Activated T-cell treated with anti-CD3 and anti-CD28 coated beads, Interleukin-2, amount 50 U/mL, for 48 hours (primary cell): ENCODE results near the gene EFR3B.

Source experiments
- DNase-seq, 2 experiments: peaks; one replicate each; pipeline ENCODE4 v3.0.0-alpha.2; 2020

The EFR3B gene

DNA sequence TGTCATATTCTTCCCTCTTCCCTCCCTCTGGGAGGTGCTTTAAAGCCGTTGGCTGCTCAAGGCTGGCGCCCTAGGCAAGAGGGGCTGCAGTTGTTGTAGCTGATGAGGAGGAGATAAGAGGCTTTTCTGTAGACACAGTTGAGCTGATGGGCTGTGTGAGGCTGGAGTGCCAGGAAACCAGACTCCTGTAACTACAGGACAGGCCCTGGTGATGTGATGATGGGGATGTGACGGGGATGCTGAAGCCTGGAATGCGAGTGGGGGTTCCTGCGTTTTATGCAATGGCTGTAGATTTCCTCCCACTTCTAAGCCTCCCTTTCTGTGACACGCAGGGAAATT is 5.7 kb upstream of the EFR3B start:
- no peak for DNase-seq

- no peak for DNase-seq
These were observed 2.8 kb upstream of the EFR3B start for GRCh38 chr2:25039126-25039525.

DNA sequence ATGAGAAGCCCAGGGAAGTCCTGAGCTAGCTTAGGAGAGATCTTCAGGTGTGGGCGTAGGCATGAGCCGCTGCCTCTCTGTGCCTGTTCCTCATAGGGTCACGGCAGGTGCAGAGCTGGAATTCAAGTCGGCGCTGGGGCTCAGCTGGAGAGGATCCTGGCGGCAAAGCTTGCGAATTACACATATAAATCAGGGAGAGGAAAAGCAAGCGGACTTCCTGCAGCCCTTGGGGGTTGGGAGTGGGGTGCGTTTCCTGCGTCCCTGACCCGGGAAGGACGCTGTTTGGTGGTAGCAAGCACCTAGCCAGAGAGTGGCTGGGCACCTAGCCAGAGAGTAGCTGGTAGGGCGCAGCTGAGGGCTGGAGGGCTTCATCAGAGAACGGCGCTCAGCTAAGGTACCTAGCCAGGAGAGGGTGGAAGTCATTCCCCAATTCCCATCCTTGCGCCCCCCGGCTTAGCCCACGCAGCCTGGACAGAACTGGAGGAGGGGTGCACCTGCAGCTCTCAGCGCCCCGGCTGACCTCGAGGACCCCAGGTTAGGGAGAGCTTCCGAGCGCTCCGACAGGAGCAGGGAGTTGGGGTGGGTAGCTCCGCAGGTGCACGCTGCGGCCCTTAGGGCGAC is 459 bp upstream of the EFR3B start:
- no peak for DNase-seq

GRCh38 chr2:25042321-25043240 is 705 bp downstream of the EFR3B start:
- peak; percentile 49 to 52 for DNase-seq

GRCh38 chr2:25043241-25043867 is 1.5 kb downstream of the EFR3B start:
- DNase-seq: peak; percentile 69 to 77

DNA sequence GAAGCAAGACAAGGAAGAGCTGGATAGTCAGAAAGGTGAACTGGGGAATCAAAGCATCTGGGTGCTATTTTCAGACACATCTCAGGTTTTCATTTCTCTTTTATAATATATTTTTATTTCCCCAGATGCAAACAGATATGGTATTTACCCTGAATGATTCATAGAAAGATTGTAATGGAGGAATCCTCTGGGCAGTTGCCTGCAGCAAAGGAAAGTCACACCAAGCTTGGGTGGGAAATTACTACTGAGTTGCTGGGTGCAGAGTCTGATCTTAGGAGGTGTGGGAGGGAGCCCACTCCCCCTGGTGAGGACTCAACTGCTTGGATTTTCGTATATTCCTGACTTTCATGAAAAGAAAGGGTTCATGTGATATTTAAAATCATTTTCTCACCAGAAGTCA is 2.1 kb downstream of the EFR3B start:
- no peak for DNase-seq

GRCh38 chr2:25044990-25045389 is 3.1 kb downstream of the EFR3B start:
- peak; percentile 31 to 54 for DNase-seq

GRCh38 chr2:25049422-25049821 is 7.5 kb downstream of the EFR3B start:
- no peak for DNase-seq

GRCh38 chr2:25050128-25050527 is 8.3 kb downstream of the EFR3B start:
- DNase-seq: no peak

GRCh38 chr2:25053041-25053440 is 11.2 kb downstream of the EFR3B start:
- no peak for DNase-seq

DNA sequence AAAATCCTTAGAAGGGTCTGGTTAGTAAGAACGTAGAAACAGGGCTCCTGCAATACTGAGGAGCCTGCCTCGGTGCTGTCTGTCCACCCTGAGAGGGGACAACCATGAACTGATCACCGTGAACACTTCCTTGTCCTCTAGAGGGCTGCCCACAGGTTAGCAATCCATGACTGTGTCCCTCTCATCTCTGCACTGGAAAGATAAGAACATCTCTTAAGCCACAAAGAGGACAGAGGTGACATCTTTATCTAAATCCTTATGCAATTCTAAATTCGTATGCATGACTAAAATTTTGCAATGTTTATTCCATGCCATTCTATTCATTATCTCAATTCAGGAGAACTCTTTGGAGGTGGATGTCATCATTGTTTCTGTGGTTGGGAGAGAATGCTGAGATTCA is 12.8 kb downstream of the EFR3B start:
- no peak for DNase-seq

- DNase-seq: no peak
These were observed 13.6 kb downstream of the EFR3B start for GRCh38 chr2:25055376-25055920.

DNA sequence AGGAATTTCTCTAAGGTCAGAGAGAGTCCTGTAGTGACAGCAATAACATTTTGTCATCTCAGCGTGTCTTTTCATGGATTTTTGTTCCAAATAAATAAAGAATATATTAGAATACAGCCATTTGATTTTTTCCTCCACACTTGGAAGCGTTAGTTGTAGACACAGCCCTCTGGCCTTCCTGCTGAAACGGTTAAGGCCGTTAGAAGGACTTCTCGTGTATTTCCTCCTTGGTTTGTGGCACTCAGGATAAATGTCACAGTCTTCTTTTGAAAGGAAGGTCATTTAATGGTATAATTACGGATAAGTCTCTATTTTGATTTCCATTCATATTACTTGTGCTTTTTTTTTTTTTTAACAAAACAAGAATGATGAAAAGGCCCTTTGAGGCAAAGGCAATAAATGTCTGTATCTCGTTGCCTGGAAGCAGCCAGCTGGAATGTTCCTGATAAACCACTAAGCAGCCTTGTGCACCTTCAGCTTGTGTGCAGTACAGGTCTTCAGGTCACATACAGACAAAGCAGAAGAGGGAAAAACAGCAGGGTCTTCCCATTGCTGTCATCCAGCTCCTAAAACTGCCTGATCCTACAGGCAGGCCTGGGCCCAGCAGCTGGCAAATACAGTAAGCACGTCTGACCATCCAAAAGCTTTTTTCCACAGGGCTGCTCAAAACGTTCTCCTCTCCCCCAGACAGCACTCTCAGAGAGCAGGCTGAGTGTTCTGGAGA is 14.4 kb downstream of the EFR3B start:
- no peak for DNase-seq

- DNase-seq: no peak
These were observed 20.6 kb downstream of the EFR3B start for GRCh38 chr2:25062511-25062917.

DNA sequence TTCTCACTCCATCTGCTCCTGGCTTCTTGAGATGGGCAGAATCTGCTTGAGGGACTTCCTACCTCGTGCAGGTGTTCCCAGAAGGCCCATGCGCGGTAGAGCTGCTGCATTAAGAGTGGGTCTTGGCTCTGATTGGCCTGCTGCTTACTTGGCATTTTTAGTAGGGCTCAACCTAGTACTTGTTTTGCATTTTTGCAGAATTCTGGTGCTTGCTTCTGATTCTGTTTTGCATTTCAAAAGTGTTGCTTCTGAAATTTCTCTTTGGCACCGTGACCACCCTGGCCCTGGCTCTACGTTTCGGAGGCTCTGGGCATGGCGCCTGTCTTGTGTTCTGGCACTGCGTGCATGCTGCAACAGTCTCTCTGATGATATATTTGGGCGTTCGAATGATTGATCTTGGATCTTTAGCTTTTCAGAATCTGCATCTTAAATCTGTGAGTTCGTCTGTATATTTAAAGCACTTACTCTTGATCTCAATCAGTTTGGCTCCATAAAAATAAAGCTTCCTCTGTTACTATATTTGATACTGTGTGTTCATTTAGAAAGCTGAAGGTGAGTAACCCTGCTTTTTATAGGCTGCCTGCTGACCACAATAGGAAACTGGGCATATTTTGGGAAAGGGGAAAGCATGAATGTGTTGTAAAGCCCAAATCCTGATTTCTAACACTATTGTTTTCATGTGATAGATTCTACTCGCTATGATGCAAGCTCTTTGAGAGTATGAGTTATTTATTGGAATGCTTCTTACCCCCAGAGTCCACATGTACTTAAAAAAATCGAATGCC is 22.2 kb downstream of the EFR3B start:
- no peak for DNase-seq

DNA sequence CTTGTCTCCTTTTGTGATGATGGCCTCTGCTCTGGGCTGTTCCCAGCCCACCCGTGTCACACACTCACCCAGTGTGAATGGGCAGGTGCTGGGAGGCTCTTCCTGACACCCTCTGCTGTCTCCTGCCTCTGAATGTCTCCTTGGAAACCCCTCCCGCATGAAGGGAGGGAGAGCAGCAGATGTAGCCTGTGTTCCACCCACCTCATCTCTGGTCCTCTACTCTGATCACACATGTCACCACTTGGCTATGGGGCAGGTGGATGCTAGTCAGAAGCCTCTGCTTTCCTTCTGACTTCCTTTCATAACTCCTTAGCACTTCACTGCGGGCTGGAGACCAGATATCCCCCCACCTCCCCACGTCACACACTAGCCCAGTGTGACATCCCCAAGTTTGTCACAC is 23.9 kb downstream of the EFR3B start:
- no peak for DNase-seq

DNA sequence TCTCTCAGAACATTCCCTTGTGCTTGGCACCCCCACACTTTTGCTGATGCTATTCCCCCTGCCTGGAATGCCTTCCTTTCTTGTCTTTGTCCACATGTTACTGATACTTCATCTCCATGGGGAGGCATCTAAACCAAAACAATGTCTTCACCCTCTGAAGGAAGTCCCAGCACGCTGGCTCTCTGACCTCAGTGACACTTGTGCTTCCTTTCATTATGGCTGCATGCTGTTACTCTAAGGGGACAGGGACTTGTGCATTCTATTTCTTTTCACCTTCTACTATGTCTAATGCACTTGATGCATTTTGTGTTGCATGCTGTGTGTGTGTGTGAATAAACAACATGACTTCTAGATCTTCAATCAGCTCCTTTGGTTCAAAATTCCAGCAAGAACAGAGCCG is 24.6 kb downstream of the EFR3B start:
- DNase-seq: no peak

GRCh38 chr2:25068217-25068616 is 26.3 kb downstream of the EFR3B start:
- DNase-seq: no peak

DNA sequence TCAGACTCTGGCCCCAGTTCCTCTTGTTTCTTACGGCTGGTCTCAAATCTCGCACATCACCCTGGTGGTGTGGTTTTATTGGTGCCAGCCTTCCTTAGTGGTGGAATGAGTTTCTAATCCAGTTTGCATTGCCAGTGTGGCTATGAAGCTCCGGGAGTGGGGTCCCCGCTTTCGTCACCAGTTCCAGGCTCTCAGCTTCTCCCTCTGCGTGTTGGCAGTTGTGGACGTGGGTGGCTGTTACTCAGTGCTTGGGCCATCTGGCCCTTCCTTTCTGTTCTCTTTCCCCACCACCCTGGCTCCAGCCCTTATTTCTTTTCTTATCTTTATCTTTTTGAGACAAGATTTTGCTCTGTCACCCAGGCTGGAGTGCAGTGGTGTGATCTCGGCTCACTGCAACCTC is 30.1 kb downstream of the EFR3B start:
- no peak for DNase-seq

DNA sequence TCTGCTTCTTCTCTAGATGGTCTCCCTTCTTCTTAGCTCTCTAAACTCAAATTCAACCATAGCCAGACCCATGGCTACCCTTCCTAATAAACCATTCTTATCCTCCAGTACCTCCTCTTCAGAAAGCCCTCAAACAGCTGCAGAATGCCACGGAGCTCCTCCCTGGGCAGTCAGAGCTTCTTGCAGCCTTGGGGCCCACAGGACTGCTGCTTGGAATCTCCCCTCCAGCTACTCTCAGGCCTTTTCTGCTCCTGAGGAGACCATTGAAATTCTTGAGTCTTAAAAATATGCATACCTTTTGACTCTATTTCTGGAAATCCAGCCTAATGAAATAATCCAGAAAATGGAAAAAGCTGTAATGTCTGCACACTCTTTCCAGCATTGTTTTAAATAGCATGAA is 30.7 kb downstream of the EFR3B start:
- no peak for DNase-seq

- no peak for DNase-seq
These were observed 31.1 kb downstream of the EFR3B start for GRCh38 chr2:25073025-25073424.

GRCh38 chr2:25073914-25074313 is 32.0 kb downstream of the EFR3B start:
- DNase-seq: no peak
